MG63 (cell line): ENCODE measurements around the gene DMXL1. TPM values are rescaled to one million over a fixed set of nuclear protein-coding genes. Genes with fewer than 3 reads are reported as not detected.

ENCODE experiments used
- DNase-seq: peaks from one replicate; pipeline ENCODE4 v3.0.0-alpha.2; 2020
- H3K27me3 ChIP-seq: fragments of 250-450 bp; sonication (Bioruptor Pico); 2 replicates; pipeline ENCODE4 v1.5.1; 2020; ENCODE audit warnings: mild to moderate bottlenecking, moderate library complexity
- H3K36me3 ChIP-seq: fragments of 250-450 bp; sonication (Bioruptor Pico); 2 replicates; pipeline ENCODE4 v1.5.1; 2020; ENCODE audit warnings: mild to moderate bottlenecking, moderate library complexity
- H3K4me3 ChIP-seq: fragments of 250-450 bp; sonication (Bioruptor Pico); 2 replicates; pipeline ENCODE4 v1.5.1; 2020; ENCODE audit warnings: mild to moderate bottlenecking, moderate library complexity
- H3K9me3 ChIP-seq: fragments of 250-450 bp; sonication (Bioruptor Pico); 2 replicates; pipeline ENCODE4 v1.5.1; 2020; ENCODE audit warnings: mild to moderate bottlenecking, moderate library complexity
- total RNA-seq: library from RNA; depleted of rRNA; stranded (reverse); fragments of >200 nt; shearing (Covaris generic); gene quantifications from 2 replicates; pipeline ENCODE4 v1.2.3, GENCODE V29; 2014; ENCODE audit warnings: low replicate concordance; rRNA removed

Gene DMXL1
- total RNA-seq, 1 experiment from 2014 or later, result 18.5 TPM

DNA sequence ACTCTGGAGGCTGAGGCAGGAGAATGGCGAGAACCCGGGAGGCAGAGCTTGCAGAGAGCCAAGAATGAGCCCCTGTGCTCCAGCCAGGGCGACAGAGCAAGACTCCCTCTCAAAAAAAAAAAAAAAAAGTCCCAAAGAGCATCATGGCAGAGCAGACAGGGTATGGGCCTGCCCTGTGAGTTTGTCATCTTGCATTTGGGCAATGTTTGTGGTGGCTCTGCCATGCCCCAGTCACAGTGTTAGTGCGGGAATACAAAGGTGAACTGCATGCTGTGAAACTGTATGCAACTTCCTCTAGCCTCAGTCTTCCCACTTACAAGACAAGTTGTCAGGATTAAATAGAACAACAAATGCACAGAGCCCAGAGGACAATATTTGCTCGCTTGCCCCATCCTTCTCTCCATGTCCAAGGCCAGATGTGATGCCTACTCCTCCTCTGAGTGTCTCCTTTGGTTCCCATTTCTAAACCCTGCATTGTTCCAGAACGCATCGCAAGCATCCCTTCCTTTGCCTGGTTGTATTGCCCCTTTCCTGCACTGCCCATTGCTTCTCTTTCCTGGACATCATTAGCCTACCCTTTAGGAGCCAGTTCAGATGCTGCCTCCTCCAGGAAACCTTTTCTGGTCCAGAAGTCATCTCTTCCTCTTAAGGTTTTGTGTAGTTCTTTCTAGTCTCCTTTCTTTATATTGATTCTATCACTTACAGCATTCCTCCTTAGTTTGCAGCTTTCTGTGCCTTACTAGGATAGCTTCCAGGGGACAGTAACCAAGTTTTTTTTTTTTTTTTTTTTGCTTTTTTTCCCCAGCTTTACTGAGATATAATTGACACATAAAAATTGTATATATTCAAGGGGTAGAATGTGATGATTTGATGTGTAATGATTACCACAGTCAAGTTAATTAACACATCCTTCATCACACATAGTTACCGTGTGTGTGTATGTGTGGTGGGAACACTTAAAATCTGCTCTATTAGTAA is 215.9 kb downstream of the DMXL1 start:
- Histone ChIP-seq H3K9me3 (no peaks in the 10 kb centered on the region), H3K4me3 (no peak overlapping the region), H3K27me3 (no peaks in the 10 kb centered on the region), H3K36me3 (no peaks in the 10 kb centered on the region)
- DNase-seq, result no peak

DNA sequence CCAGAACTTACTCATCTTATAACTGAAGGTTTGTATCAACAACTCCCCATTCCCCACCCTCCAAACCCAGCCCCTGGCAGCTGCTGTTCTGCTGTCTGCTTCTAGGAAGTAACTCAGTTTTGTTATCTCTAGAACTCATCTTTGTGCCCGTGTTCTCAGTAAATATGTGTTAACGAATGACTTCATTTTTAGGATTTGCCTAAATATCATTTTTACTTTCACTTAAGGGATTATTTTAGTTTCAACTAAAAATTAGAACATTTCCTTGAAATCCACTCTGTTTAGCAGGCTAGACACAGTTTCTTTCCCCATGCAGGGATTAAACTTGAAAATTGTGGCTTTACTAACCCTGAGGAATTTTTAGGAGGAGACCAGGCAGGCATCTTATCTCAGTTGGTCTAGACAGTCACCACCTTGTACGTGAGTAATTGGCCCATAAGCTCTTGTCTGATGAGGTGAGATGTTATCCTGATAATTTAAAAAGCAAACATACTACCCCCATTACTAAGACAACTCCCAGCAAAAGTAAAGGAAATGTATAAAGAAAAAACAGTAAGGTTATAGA is 216.7 kb downstream of the DMXL1 start:
- H3K9me3 ChIP-seq, result no peaks in the 10 kb centered on the region
- no peak for DNase-seq

GRCh38 chr5:119288379-119289033 is 217.6 kb downstream of the DMXL1 start:
- Histone ChIP-seq H3K36me3 (no peaks in the 10 kb centered on the region), H3K9me3 (no peaks in the 10 kb centered on the region), H3K27me3 (no peaks in the 10 kb centered on the region), H3K4me3 (no peak overlapping the region)
- no peak for DNase-seq

More for the DNA sequence above, 216.7 kb downstream of the DMXL1 start:
- no peaks in the 10 kb centered on the region for H3K36me3 ChIP-seq
- H3K27me3 ChIP-seq, result no peaks in the 10 kb centered on the region
- H3K4me3 ChIP-seq, result no peak overlapping the region

- Histone ChIP-seq H3K4me3 (no peak overlapping the region), H3K9me3 (peaks cover 3% of the 10 kb centered on the region; the same call in 1 of the 2 replicates), H3K36me3 (no peaks in the 10 kb centered on the region), H3K27me3 (no peaks in the 10 kb centered on the region)
- no peak for DNase-seq
Observed at GRCh38 chr5:119289438-119290044, 218.7 kb downstream of the DMXL1 start.

DNA sequence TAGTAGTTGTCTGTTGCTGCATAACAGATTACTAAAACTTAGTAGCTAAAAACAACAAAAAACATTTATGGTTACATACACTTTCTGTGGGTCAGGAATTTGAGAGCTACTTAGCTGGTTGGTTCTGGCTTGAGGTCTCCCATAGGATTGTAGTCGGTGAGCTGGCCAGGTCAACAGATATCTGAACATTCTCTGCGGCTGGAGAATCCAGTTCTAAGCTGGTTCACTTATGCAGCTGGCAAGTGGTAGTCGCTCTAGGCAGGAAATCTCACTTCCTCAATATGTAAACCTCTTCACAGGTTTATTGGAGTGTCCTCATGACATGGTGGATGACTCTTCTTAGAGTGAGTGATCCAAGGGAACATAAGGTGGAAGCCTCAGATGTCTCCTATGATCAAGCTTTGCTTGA is 219.3 kb downstream of the DMXL1 start:
- no peak overlapping the region for H3K4me3 ChIP-seq
- H3K9me3 ChIP-seq, result peaks cover 3% of the 10 kb centered on the region; the same call in 1 of the 2 replicates
- H3K36me3 ChIP-seq, result no peaks in the 10 kb centered on the region
- no peak for DNase-seq
- no peaks in the 10 kb centered on the region for H3K27me3 ChIP-seq

DNA sequence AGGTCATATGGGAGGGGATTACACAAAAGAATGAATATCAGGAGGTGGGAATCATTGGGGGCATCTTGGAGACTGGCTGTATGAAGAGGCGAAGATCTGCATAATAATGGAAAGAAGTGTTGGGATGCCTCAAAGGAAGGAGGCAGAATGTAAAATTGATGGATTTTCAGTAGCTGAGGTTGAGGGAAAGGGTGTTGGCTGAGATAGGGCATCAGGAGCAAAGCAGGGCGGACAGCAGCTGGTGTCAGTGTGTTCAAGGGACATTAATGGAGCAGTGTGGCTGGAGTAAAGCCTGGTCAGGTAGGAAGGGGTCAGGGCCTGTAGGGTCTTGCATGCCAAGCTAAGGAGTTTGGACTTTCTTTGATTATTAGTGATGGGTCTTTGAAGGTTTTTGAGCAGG is 219.7 kb downstream of the DMXL1 start:
- H3K4me3 ChIP-seq, result no peak overlapping the region

GRCh38 chr5:119291056-119291455 is 220.2 kb downstream of the DMXL1 start:
- no peaks in the 10 kb centered on the region for H3K27me3 ChIP-seq
- no peaks in the 10 kb centered on the region for H3K36me3 ChIP-seq
- peaks cover 3% of the 10 kb centered on the region; the same call in 1 of the 2 replicates for H3K9me3 ChIP-seq
- no peak for DNase-seq
- no peak overlapping the region for H3K4me3 ChIP-seq

More for the DNA sequence above, 219.7 kb downstream of the DMXL1 start:
- DNase-seq, result no peak
- Histone ChIP-seq H3K27me3 (no peaks in the 10 kb centered on the region), H3K9me3 (peaks cover 3% of the 10 kb centered on the region; the same call in 1 of the 2 replicates), H3K36me3 (no peaks in the 10 kb centered on the region)

DNA sequence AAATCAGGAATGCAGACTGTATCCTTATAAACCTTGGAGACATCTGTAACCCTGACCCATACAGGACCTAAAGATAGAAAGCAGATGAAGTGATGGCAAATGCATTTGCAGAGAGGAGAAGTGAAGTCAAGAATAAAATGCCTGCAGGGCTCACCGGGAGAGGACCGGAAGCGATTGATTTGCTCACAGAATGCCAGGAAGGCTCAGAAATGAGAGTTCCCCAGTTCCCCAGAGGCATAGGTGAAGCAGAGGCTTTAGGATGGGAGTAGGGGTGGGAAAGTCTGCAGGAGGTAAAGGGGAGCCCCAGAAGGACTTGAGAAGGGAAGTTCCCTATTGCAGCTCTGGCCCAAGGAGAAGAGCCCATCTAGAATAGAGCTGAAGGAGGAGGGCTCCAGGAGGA is 221.0 kb downstream of the DMXL1 start:
- no peak for DNase-seq
- H3K4me3 ChIP-seq, result no peak overlapping the region
- no peaks in the 10 kb centered on the region for H3K36me3 ChIP-seq
- H3K27me3 ChIP-seq, result no peaks in the 10 kb centered on the region
- peaks cover 7% of the 10 kb centered on the region for H3K9me3 ChIP-seq

DNA sequence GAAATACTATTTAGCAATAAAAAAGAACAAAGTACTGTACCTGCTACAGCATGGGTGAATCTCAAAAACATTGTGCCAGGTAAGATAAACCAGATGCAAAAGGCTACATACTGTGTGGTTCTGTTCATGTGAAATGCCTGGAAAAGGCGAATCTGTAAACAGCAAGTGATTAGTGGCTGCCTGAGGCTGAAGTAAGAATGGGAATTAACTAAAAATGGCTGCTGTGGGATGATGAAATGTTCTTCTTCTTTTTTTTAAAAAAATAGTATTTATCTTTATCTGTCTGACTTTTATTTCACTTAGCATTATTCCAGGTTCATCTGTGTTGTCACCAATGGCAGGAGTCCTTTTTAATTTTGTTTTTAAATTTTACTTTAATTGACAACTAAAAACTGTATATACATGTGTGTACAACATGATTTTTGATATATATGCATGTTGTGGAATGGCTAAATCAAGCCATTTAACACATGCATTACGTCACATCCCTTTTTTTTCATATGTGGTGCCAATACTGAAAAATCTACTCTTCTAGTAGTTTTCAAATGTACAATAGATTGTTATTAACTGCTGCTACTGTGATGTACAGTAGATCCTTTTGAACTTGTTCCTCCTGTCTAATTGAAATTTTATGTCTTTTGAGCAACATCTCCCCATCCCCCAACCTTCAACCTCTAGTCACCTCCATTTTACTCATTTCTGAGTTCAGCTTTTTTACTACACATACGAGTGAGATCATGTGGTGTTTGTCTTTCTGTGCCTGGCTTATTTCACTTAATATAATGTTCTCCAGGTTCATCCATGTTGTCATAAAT is 222.0 kb downstream of the DMXL1 start:
- Histone ChIP-seq H3K27me3 (no peaks in the 10 kb centered on the region), H3K9me3 (peaks cover 9% of the 10 kb centered on the region), H3K36me3 (no peaks in the 10 kb centered on the region), H3K4me3 (no peak overlapping the region)
- DNase-seq, result no peak

GRCh38 chr5:119293516-119293829 is 222.6 kb downstream of the DMXL1 start:
- no peaks in the 10 kb centered on the region for H3K36me3 ChIP-seq
- no peak overlapping the region for H3K4me3 ChIP-seq
- H3K9me3 ChIP-seq, result peaks cover 9% of the 10 kb centered on the region
- no peak for DNase-seq
- no peaks in the 10 kb centered on the region for H3K27me3 ChIP-seq

Other genes with a start within 250 kb of the DMXL1 start
- gene DTWD2, start 82.5 kb upstream of the DMXL1 start, total RNA-seq, result 6.3 and 8.3 TPM in 2 replicates